GM12891 (cell line): Measurements from ENCODE around the gene NOC3L.
"Not testable (repeated sequence)": the region's sequence is repeated elsewhere in the genome, so short reads cannot be mapped to it uniquely, and the experiment has no call there.

ENCODE experiments used
- DNase-seq: peaks from one replicate; pipeline ENCODE4 v3.0.0; 2011; ENCODE audit warnings: low spot score; ENCODE audit not compliant: insufficient read length
- FAIRE-seq: peaks from 2 replicates; lab custom pipeline; 2011; peaks lifted over from hg19 to GRCh38; lab: Jason Lieb, UNC
- PAX5 ChIP-seq: IDR thresholded peaks from 2 replicates; pipeline ENCODE4 v1.6.1; 2011; ENCODE audit warnings: low read length, moderate library complexity, mild to moderate bottlenecking; ENCODE audit not compliant: insufficient read depth, severe bottlenecking
- POLR2A ChIP-seq: IDR thresholded peaks from 2 replicates; pipeline ENCODE4 v1.6.1; 2011; ENCODE audit warnings: low read depth, low read length, control low read depth
- POLR2AphosphoS5 ChIP-seq: IDR thresholded peaks from 2 replicates; pipeline ENCODE4 v1.6.1; 2011; ENCODE audit warnings: low read depth, low read length, control low read depth
- POU2F2 ChIP-seq: IDR thresholded peaks from 2 replicates; pipeline ENCODE4 v1.6.1; 2011; ENCODE audit warnings: low read depth, mild to moderate bottlenecking, control low read depth, low read length, moderate library complexity
- SPI1 ChIP-seq: IDR thresholded peaks from 2 replicates; pipeline ENCODE4 v1.6.1; 2011; ENCODE audit warnings: low read depth, low read length, control low read depth
- TAF1 ChIP-seq: IDR thresholded peaks from 2 replicates; pipeline ENCODE4 v1.6.1; 2011; ENCODE audit warnings: low read depth, low read length, control low read depth

The NOC3L gene

DNA sequence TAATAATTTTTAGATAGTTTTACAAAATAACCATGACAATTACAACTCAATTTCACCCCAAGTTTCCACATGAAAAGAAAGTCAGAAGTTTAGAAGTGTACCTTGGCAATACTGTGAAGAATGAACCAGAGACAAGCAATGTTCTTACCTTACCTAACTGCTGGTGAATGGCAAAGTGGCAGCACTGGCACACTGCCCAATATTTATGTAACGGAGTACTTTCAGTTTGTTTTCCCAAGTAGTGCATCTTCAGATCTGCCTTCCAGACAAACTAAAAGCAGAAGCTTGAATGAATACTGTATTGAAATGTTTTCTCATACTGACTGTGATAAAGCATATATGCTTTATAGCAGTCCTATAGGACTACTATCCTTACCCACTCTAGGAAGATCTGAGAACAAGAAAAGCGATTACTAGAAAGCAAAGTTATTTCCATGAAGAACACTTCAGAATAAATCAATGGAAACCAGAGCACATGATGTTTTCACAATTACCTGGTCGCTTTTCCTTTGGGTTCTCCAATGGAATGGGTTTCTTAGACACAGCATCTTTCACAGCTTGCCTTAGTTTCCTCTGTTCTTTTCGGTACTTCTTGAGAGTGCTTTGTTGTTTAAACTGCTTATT lies 1.5 kb downstream of the NOC3L start:
- DNase-seq (no peak), FAIRE-seq (peak; percentile 47)

GRCh38 chr10:94358480-94358879 lies 4.3 kb downstream of the NOC3L start:
- no peak for DNase-seq
- TF ChIP-seq PAX5 (no peak), POLR2A (no peak), TAF1 (no peak), POLR2AphosphoS5 (no peak), SPI1 (no peak), POU2F2 (no peak)
- no peak for FAIRE-seq

More for the DNA sequence above, 1.5 kb downstream of the NOC3L start:
- TF ChIP-seq POU2F2 (no peak), PAX5 (no peak), TAF1 (no peak)

GRCh38 chr10:94357193-94357592 lies 5.5 kb downstream of the NOC3L start:
- no peak for FAIRE-seq
- TF ChIP-seq POLR2AphosphoS5 (no peak), PAX5 (no peak), POU2F2 (no peak), SPI1 (no peak), POLR2A (no peak), TAF1 (no peak)
- no peak for DNase-seq

GRCh38 chr10:94355841-94356240 lies 6.9 kb downstream of the NOC3L start:
- TF ChIP-seq POU2F2 (no peak), POLR2A (no peak)
- FAIRE-seq (no peak), DNase-seq (no peak)

- DNase-seq, result no peak
- TF ChIP-seq POU2F2 (no peak), TAF1 (no peak), POLR2A (no peak), PAX5 (no peak), POLR2AphosphoS5 (no peak), SPI1 (no peak)
- FAIRE-seq, result no peak
These were observed 9.4 kb downstream of the NOC3L start for GRCh38 chr10:94353336-94353735.

DNA sequence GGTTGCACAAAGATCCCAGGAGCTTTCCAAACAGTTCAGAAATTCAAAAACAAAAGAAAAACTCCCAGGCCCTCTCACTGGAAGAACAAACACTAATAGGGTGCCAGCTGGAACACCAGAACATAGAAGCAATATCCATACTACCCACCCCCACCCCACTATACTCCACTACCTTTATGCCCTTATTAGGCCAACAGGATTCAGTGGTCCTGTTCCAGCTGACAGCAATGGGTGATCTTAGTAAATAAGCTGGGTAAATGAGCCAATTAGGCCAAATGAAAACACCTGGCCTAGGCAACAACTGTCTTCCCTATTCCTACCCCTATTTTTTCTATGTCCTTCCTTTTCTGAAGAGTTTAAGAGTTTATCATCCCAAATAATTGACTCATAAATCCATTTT lies 11.7 kb downstream of the NOC3L start:
- no peak for TF ChIP-seq SPI1
- TF ChIP-seq TAF1, result no peak
- no peak for TF ChIP-seq PAX5
- TF ChIP-seq POU2F2, result no peak
- no peak for TF ChIP-seq POLR2AphosphoS5
- no peak for TF ChIP-seq POLR2A
- FAIRE-seq (no peak), DNase-seq (no peak)

GRCh38 chr10:94350500-94350899 lies 12.2 kb downstream of the NOC3L start:
- not testable (repeated sequence) for DNase-seq, FAIRE-seq

- no peak for TF ChIP-seq PAX5
- TF ChIP-seq TAF1, result no peak
- TF ChIP-seq POLR2AphosphoS5, result no peak
- no peak for TF ChIP-seq SPI1
- TF ChIP-seq POU2F2, result no peak
- no peak for FAIRE-seq
- no peak for DNase-seq
These were observed 13.4 kb downstream of the NOC3L start for GRCh38 chr10:94349327-94349726.

- no peak for DNase-seq
- no peak for FAIRE-seq
- peak; percentile 94 for TF ChIP-seq SPI1
- TF ChIP-seq POLR2AphosphoS5, result no peak
These were observed 18.1 kb downstream of the NOC3L start for GRCh38 chr10:94344522-94345122.

- TF ChIP-seq POU2F2, result no peak
- no peak for TF ChIP-seq SPI1
- TF ChIP-seq TAF1, result no peak
- no peak for TF ChIP-seq POLR2AphosphoS5
- TF ChIP-seq PAX5, result no peak
- no peak for TF ChIP-seq POLR2A
- no peak for FAIRE-seq
- DNase-seq, result no peak
These were observed 19.6 kb downstream of the NOC3L start for GRCh38 chr10:94343151-94343550.

GRCh38 chr10:94334857-94335256 lies 27.9 kb downstream of the NOC3L start:
- DNase-seq, result no peak
- TF ChIP-seq TAF1 (no peak), POLR2AphosphoS5 (no peak), POLR2A (no peak), PAX5 (no peak), SPI1 (no peak), POU2F2 (no peak)
- FAIRE-seq, result no peak
